K562 (cell line): ENCODE data around the gene ITPR2. TPM values are rescaled to one million over a fixed set of nuclear protein-coding genes. Genes with fewer than 3 reads are reported as not detected.

Experiments used
- ARHGAP35 ChIP-seq: fragments of 450-650 bp; IDR thresholded peaks from 2 replicates; pipeline ENCODE4 v1.6.1; 2018; ENCODE audit not compliant: partially characterized antibody
- CLOCK ChIP-seq: fragments of 250-450 bp; sonication (Bioruptor Pico); IDR thresholded peaks from 2 replicates; pipeline ENCODE4 v1.4.0; 2020; ENCODE audit warnings: mild to moderate bottlenecking, moderate library complexity, borderline replicate concordance
- ERF ChIP-seq: fragments of 450-650 bp; formaldehyde crosslinking; IDR thresholded peaks from 2 replicates; pipeline ENCODE4 v1.4.0; 2020; ENCODE audit warnings: mild to moderate bottlenecking, mixed read lengths
- ETS2 ChIP-seq: IDR thresholded peaks from 2 replicates; pipeline ENCODE4 v1.6.1; 2016; ENCODE audit warnings: borderline replicate concordance, missing genetic modification characterization, mild to moderate bottlenecking, moderate library complexity, missing compliant biosample characterization; ENCODE audit not compliant: poor library complexity, severe bottlenecking
- MCM5 ChIP-seq: fragments of 450-650 bp; IDR thresholded peaks from 2 replicates; pipeline ENCODE4 v1.6.1; 2016; ENCODE audit warnings: low read depth
- PRMT5 ChIP-seq: sonication (generic); formaldehyde crosslinking; IDR thresholded peaks from 2 replicates; pipeline ENCODE4 v1.5.0; 2020; ENCODE audit warnings: missing genetic modification reagents
- TARDBP ChIP-seq: fragments of 450-650 bp; IDR thresholded peaks from 2 replicates; pipeline ENCODE4 v1.6.1; 2016
- TGIF2 ChIP-seq: sonication (generic); formaldehyde crosslinking; IDR thresholded peaks from 2 replicates; pipeline ENCODE4 v1.8.1; 2022; ENCODE audit warnings: mild to moderate bottlenecking, missing genetic modification reagents, moderate library complexity
- ZBTB8A ChIP-seq: fragments of 450-650 bp; IDR thresholded peaks from 2 replicates; pipeline ENCODE4 v1.6.1; 2018; ENCODE audit warnings: mild to moderate bottlenecking, moderate library complexity; ENCODE audit not compliant: partially characterized antibody
- ZNF12 ChIP-seq: sonication (generic); formaldehyde crosslinking; IDR thresholded peaks from 2 replicates; pipeline ENCODE4 v1.4.0; 2020; ENCODE audit warnings: mild to moderate bottlenecking, missing genetic modification reagents
- ZNF274 ChIP-seq: IDR thresholded peaks from 2 replicates; pipeline ENCODE4 v1.6.1; 2011; ENCODE audit warnings: low read depth, mild to moderate bottlenecking, low read length, moderate library complexity, borderline replicate concordance
- ZNF583 ChIP-seq: fragments of 250-450 bp; sonication (Bioruptor Pico); IDR thresholded peaks from 2 replicates; pipeline ENCODE4 v1.4.0; 2020
- ZNF668 ChIP-seq: fragments of 250-450 bp; sonication (Bioruptor Pico); IDR thresholded peaks from 2 replicates; pipeline ENCODE4 v1.8.0; 2022; ENCODE audit warnings: mild to moderate bottlenecking, inconsistent platforms
- polyA plus RNA-seq, 8 experiments: library from polyadenylated mRNA; depleted of rRNA in 4 of 8; stranded (reverse) in 5 of 8; unstranded in 3 of 8; fragments of >200 nt; fragmentation: Nextera tagmentation in 2 of 8; fragmentation: Illumina TruSeq in 1 of 8; extraction: Ambion mirVana in 2 of 8; extraction: Trizol in 1 of 8; gene quantifications; 2 replicates each; pipeline versions ENCODE4 v1.2.1 to v1.2.3, GENCODE V29; 2011 to 2014; ENCODE audit warnings: inconsistent platforms in 1 of 8, missing spikeins in 1 of 8
- total RNA-seq, 7 experiments: library from RNA; depleted of rRNA in 6 of 7; stranded (reverse); fragments of >200 nt in 6 of 7; fragmentation: Illumina TruSeq in 2 of 7; extraction: Trizol in 2 of 7; gene quantifications; 2 replicates each; pipeline versions ENCODE4 v1.2.1 to v1.2.3, GENCODE V29; 2011 to 2021; ENCODE audit warnings: low replicate concordance in 1 of 7
- TF ChIP-seq, protein P1 (sequence below): fragments of 250-450 bp; sonication (Bioruptor Pico); IDR thresholded peaks from 2 replicates; pipeline ENCODE4 v1.4.0; 2020; ENCODE audit warnings: borderline replicate concordance
- TF ChIP-seq, protein P2 (sequence below), 3 experiments: fragments of 200-800 bp in 1 of 3; fragments of 250-450 bp in 1 of 3; fragments of 450-650 bp in 1 of 3; sonication (Bioruptor Pico) in 1 of 3; sonication (Bioruptor generic) in 1 of 3; formaldehyde crosslinking in 1 of 3; IDR thresholded peaks; 2 replicates each; pipeline versions ENCODE4 v1.6.1 to v1.8.0; 2016 to 2022; ENCODE audit warnings: mild to moderate bottlenecking in 2 of 3, missing genetic modification characterization in 2 of 3, missing compliant biosample characterization in 1 of 3, moderate library complexity in 1 of 3
- TF ChIP-seq, protein P3 (sequence below): sonication (generic); formaldehyde crosslinking; IDR thresholded peaks from 2 replicates; pipeline ENCODE4 v1.9.0; 2022; ENCODE audit warnings: mild to moderate bottlenecking, missing genetic modification reagents
- TF ChIP-seq, protein P4 (sequence below): sonication (generic); formaldehyde crosslinking; IDR thresholded peaks from 2 replicates; pipeline ENCODE4 v1.9.0; 2022; ENCODE audit warnings: mild to moderate bottlenecking, missing genetic modification reagents

Gene ITPR2
- total and polyA plus RNA-seq, 9 of the 15 experiments (the other 6 are each of a cell fraction or from before 2014, with no cell fraction given), result 0.21 to 3.3 (median 0.95) TPM

DNA sequence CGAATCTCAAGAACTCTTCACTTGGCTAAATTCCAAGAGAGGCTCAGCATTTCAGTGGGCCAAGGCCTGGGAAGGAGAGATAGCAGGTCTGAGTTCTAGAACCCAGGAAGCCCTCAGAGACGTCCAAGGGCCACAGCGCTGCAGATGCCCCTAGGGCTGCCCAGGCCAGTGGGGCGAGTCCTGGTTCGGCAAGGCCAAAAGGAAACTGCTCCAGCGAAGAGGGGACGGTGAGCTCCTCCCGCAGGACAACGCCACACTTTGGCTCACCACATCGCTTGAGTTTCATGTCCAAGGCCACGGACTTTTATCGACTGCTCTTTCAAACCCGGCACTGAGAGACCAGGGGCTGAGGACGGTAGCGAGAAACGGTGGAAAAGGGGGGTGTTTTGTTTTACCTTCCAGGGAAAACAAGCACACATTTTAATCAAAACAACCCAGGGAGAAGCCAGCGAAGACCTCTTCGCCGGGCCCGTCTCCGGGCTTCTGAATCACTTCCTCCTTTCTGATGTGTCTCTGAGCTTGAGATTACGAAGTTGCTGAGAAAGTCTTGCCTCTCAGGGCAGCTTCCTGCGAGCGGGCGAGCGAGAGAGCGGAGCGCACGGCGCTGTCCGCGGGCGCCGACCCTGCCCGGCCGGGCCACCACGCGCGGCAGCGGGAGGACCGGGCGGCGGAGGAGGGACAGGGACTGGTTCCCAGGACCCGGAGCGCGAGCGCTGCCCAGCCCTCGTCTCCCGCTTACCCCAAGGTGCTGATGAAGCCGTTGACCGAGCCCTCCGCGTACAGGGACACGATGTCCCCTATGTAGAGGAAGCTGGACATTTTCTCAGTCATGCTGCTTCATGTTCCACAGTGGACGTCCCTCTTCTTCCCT lies 808 bp downstream of the ITPR2 start (continued):
- TF ChIP-seq, protein P1, sequence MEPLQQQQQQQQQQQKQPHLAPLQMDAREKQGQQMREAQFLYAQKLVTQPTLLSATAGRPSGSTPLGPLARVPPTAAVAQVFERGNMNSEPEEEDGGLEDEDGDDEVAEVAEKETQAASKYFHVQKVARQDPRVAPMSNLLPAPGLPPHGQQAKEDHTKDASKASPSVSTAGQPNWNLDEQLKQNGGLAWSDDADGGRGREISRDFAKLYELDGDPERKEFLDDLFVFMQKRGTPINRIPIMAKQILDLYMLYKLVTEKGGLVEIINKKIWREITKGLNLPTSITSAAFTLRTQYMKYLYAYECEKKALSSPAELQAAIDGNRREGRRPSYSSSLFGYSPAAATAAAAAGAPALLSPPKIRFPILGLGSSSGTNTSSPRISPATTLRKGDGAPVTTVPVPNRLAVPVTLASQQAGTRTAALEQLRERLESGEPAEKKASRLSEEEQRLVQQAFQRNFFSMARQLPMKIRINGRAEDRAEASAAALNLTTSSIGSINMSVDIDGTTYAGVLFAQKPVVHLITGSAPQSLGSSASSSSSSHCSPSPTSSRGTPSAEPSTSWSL (CRISPR knock-in tag), result no peak
- TF ChIP-seq PRMT5 (CRISPR knock-in tag) (no peak), ARHGAP35 (no peak), TARDBP (no peak), CLOCK (CRISPR knock-in tag) (no peak), ZNF668 (CRISPR knock-in tag) (no peak), ETS2 (tag) (no peak), ZNF12 (CRISPR knock-in tag) (no peak), TGIF2 (CRISPR knock-in tag) (no peak), ERF (CRISPR knock-in tag) (0 out of 2 replicates have a peak, but pooled peaks have one; percentile 33), MCM5 (no peak), ZNF583 (CRISPR knock-in tag) (no peak), ZBTB8A (no peak), ZNF274 (no peak)
- TF ChIP-seq, protein P2, sequence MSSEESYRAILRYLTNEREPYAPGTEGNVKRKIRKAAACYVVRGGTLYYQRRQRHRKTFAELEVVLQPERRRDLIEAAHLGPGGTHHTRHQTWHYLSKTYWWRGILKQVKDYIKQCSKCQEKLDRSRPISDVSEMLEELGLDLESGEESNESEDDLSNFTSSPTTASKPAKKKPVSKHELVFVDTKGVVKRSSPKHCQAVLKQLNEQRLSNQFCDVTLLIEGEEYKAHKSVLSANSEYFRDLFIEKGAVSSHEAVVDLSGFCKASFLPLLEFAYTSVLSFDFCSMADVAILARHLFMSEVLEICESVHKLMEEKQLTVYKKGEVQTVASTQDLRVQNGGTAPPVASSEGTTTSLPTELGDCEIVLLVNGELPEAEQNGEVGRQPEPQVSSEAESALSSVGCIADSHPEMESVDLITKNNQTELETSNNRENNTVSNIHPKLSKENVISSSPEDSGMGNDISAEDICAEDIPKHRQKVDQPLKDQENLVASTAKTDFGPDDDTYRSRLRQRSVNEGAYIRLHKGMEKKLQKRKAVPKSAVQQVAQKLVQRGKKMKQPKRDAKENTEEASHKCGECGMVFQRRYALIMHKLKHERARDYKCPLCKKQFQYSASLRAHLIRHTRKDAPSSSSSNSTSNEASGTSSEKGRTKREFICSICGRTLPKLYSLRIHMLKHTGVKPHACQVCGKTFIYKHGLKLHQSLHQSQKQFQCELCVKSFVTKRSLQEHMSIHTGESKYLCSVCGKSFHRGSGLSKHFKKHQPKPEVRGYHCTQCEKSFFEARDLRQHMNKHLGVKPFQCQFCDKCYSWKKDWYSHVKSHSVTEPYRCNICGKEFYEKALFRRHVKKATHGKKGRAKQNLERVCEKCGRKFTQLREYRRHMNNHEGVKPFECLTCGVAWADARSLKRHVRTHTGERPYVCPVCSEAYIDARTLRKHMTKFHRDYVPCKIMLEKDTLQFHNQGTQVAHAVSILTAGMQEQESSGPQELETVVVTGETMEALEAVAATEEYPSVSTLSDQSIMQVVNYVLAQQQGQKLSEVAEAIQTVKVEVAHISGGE (CRISPR knock-in tag; IDR thresholded peaks at IDR 0.05), result no peak
- TF ChIP-seq, protein P3, sequence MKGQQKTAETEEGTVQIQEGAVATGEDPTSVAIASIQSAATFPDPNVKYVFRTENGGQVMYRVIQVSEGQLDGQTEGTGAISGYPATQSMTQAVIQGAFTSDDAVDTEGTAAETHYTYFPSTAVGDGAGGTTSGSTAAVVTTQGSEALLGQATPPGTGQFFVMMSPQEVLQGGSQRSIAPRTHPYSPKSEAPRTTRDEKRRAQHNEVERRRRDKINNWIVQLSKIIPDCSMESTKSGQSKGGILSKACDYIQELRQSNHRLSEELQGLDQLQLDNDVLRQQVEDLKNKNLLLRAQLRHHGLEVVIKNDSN (CRISPR knock-in tag), result no peak
- TF ChIP-seq, protein P4, sequence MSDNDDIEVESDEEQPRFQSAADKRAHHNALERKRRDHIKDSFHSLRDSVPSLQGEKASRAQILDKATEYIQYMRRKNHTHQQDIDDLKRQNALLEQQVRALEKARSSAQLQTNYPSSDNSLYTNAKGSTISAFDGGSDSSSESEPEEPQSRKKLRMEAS (CRISPR knock-in tag), result no peak
